Measurements from ENCODE around the gene ZSCAN21.

DNA sequence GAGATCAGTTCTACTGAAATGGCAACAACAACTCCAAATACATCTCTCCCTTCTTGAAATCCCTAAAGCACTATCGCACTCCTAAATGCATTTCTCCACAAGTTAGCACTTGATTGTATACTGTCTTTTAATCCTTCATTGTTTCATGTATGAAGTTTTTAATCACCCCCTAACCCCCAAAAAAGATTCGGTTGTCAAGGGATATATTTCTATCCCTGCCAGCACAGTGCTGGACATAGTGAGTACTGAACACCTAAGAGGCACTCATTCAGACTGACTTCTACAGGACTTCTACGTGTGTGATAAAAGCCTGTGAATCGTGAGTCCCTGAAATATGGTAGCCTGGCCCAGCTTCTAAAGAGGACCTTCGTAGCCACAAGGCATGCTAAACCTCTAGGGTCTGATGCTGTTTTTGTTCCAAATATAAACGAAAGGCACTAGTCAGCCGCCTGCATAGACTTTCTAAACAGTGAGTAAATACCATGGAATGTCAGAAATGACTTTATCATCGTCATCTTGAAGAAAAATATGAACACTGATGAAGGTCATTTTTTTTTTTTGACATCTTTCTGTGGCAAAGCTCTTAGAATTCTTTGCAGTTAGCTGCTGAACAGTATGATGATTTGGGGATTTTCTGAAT is 14.6 kb upstream of the ZSCAN21 start:
- TF ChIP-seq TAF1 (IDR thresholded peaks at IDR 0.05; ENCODE audit: borderline replicate concordance, insufficient read depth, low read length) = no peak
- no peak for TF ChIP-seq POLR2AphosphoS5 (IDR thresholded peaks at IDR 0.05; ENCODE audit: low read depth, low read length)
- TF ChIP-seq, protein P1, sequence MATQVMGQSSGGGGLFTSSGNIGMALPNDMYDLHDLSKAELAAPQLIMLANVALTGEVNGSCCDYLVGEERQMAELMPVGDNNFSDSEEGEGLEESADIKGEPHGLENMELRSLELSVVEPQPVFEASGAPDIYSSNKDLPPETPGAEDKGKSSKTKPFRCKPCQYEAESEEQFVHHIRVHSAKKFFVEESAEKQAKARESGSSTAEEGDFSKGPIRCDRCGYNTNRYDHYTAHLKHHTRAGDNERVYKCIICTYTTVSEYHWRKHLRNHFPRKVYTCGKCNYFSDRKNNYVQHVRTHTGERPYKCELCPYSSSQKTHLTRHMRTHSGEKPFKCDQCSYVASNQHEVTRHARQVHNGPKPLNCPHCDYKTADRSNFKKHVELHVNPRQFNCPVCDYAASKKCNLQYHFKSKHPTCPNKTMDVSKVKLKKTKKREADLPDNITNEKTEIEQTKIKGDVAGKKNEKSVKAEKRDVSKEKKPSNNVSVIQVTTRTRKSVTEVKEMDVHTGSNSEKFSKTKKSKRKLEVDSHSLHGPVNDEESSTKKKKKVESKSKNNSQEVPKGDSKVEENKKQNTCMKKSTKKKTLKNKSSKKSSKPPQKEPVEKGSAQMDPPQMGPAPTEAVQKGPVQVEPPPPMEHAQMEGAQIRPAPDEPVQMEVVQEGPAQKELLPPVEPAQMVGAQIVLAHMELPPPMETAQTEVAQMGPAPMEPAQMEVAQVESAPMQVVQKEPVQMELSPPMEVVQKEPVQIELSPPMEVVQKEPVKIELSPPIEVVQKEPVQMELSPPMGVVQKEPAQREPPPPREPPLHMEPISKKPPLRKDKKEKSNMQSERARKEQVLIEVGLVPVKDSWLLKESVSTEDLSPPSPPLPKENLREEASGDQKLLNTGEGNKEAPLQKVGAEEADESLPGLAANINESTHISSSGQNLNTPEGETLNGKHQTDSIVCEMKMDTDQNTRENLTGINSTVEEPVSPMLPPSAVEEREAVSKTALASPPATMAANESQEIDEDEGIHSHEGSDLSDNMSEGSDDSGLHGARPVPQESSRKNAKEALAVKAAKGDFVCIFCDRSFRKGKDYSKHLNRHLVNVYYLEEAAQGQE (IDR thresholded peaks at IDR 0.05; ENCODE audit: insufficient read depth in 1 of 2, low read depth in 2 of 2, low read length in 2 of 2) = no peak
- no peak for TF ChIP-seq FOXP2 (optimal IDR thresholded peaks at IDR 0.05; ENCODE audit: borderline replicate concordance, extremely low read depth, extremely low read length, insufficient read depth)
- no peak for TF ChIP-seq SIN3A (IDR thresholded peaks at IDR 0.05; ENCODE audit: borderline replicate concordance, insufficient read depth, low read length)

All from PFSK-1 (cell line).